ENCODE results near the gene SNX3.

Gene SNX3

DNA sequence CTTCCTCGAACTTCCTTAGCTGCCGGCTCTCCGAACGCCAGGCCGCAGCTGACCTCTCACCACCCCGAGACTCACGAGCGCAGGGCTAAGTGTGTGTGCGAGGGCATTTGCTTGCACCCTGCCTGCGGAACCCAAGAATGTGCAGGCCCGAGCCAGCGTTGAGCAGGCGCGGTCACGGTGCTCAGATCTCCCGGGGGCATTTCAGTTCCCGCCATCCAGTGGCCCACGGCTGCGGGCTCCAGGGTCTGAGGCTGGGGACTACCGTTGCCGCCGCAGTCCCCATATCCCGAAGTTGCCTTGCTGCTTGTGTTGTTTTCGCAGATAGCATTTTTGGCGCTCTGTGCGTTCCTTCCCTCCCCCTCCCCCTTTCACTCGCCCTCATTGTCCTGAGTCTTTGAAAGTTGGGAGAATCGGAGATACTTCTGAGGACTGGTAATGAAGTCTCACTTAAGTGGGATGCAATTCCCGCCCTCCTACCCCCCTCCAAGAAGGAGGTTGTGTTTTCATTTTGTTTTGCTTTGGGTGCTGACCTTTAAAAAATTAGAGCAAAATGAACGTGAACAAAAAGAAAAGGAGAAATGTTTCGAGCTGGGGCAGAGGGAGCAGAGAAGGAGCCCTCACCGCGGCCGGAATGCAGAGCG, 93.3 kb downstream of the SNX3 start:
- TF ChIP-seq ZFP30 (CRISPR knock-in tag; IDR thresholded peaks at IDR 0.05) (no peak), ISL1 (CRISPR knock-in tag; IDR thresholded peaks at IDR 0.05) (no peak)
- TF ChIP-seq, protein P1, sequence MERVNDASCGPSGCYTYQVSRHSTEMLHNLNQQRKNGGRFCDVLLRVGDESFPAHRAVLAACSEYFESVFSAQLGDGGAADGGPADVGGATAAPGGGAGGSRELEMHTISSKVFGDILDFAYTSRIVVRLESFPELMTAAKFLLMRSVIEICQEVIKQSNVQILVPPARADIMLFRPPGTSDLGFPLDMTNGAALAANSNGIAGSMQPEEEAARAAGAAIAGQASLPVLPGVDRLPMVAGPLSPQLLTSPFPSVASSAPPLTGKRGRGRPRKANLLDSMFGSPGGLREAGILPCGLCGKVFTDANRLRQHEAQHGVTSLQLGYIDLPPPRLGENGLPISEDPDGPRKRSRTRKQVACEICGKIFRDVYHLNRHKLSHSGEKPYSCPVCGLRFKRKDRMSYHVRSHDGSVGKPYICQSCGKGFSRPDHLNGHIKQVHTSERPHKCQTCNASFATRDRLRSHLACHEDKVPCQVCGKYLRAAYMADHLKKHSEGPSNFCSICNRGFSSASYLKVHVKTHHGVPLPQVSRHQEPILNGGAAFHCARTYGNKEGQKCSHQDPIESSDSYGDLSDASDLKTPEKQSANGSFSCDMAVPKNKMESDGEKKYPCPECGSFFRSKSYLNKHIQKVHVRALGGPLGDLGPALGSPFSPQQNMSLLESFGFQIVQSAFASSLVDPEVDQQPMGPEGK (CRISPR knock-in tag; IDR thresholded peaks at IDR 0.05; ENCODE audit: borderline replicate concordance), result no peak
- ATAC-seq, result no peak

DNA sequence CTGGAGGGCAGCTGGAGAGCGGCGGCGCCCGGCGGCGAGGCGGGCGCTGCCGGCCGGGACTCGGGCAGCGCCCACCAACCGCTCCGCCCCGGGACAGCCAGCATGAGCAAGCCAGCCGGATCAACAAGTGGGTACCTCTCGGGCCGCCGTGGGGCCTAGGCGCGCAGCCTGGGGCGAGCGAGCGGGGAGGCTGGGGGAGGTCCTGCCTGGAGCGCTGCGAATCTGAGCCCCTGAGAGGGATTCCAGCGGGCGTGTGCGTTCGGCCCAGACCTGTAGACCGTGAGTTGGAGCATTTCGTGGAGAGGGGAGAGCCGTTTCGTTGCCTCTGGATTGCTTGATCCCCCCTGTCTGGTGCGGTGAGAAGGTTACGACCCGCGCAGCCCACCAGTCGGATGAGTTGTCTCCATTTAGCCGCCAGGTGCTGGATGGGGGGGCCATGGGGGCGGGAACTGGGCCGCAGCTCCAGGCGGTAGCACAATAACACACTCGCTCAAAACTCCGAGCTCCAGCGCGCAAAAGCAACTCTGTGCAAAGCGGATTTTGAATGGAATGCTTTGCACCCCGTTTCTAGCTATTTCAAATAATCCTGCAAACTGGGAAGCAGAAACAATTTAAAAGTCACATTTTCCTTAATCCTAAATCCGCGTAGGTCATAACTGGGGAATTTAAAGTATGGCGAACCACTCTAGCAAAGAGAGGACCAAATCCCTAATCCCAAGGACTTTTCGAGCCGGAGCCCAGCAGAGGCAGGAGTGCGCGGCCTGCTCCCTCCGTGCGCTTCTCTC, 94.0 kb downstream of the SNX3 start:
- ATAC-seq, result no peak
- TF ChIP-seq ZNF8 (CRISPR knock-in tag; IDR thresholded peaks at IDR 0.05) (no peak), CREB5 (CRISPR knock-in tag; IDR thresholded peaks at IDR 0.05; ENCODE audit: low read depth) (no peak), RARB (CRISPR knock-in tag; IDR thresholded peaks at IDR 0.05) (no peak)

DNA sequence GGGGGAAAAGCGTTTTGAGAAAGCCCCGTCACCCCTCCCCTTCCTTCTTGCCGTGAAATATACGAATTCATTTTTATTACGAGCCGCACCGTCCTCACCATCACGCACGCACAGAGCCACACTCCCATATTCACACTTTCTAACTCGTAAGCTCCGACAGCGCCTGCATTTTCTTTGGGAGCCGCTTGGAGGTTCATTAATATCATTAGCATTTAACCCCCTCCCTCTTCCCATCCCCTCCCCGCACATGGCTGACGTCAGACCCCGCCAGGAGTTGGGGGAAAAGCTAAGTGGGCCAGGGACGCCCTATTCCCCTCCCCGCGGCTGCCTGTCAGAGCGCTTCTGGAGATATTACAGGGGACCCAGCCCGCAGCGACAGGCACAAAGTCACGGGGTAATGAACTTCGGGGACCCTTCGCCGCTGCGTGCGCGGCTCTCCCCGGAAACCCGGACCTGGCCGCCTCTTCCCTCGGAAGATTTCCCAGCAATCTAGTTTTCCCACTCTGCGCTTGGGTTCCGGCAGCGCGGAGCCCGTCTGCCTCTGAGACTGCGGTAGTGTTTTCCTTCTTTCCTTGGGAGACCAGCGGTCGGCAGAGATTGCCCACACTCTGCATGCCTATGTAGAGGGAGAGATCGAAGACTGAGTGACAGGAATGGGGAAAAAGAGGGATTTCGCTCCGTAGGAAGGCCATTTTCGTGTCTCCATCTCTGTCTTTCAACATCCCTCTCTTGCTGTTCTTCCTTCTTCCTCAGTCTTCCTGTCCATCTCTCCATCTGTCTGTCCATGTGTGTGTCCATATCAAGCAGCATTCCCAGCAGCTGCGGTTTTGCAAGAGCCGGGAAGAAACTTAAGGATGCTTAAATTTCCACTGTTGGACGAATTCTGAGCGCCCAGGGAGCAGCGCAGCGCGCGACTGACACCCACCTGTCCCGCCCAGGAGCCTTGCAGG, 94.9 kb downstream of the SNX3 start, which contains the start of gene NR2E1:
Gene NR2E1 (plus strand): TSS at position 309 of the 950 bp plus-strand sequence. CDS start 744 bp downstream, outside the sequence.
- peak; percentile 67 for ATAC-seq
- TF ChIP-seq TSHZ2 (CRISPR knock-in tag; IDR thresholded peaks at IDR 0.05), result no peak
- no peak for TF ChIP-seq OSR1 (CRISPR knock-in tag; IDR thresholded peaks at IDR 0.05)
- TF ChIP-seq ISL1 (CRISPR knock-in tag; IDR thresholded peaks at IDR 0.05), result no peak
- TF ChIP-seq CREB5 (CRISPR knock-in tag; IDR thresholded peaks at IDR 0.05; ENCODE audit: low read depth), result no peak
- TF ChIP-seq ZNF565 (CRISPR knock-in tag; conservative IDR thresholded peaks at IDR 0.05; ENCODE audit: low read depth), result no peak
- no peak for TF ChIP-seq GLIS3 (CRISPR knock-in tag; IDR thresholded peaks at IDR 0.05)
- TF ChIP-seq ESRRG (CRISPR knock-in tag; IDR thresholded peaks at IDR 0.05), result no peak

DNA sequence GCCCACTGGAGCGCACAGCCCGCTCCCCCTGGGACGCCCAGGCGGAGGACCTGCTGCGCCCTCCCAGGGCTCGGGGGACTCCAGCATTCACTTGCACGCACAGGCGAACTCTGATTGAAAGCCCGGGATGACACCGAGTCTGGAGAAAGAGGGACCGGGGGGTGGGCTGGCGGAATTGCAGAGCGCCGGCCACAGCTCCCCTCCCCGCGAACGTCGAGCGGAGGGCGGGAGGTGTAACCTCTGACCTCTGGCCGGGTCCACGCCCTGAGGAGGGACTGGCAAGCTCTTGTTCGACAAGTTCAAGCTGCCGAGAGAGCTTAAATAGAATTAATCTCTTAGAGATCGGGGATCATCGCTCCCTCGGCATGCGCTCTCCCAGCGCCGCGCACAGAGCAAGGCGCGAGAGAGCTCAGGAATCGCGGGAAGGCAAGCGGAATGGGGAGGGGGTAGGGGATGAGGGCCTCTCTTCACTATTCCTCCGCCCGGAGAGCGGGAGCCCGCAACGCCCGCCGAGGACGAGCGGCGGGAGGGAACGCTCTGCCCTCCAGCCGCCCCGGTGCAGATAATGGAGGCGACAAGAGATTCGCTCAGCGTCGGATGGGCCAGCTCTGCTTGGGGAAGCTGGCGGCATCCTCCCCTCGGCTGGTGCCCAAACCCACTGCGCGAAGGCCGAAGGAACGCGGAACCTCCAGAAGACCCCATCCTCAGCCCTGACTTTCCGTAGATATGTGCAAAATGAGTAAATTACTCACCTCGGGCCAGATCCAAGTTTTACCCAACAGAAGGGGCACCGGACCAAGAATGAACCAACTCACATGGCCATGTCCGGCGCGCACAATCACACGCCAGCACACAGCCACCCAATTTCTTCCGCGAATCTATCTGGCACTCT, 95.8 kb downstream of the SNX3 start:
- ATAC-seq, result peak; percentile 12
- TF ChIP-seq ZFP3 (CRISPR knock-in tag; IDR thresholded peaks at IDR 0.05) (no peak), PPARA (CRISPR knock-in tag; IDR thresholded peaks at IDR 0.05; ENCODE audit: borderline replicate concordance) (no peak)

DNA sequence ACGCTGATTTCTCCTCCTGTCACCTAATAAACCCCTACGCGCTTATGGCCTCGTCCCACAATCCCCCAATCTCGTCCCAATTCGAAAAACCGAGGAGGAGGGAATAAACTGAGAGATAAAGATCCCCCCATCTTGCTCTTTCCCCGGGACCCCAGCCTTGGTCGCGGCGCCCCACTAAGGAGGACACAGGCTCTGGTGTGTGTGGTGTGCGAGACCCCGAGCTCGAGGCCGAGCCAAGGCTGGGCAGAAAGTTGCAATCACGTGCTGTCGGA, 96.4 kb downstream of the SNX3 start:
- TF ChIP-seq ZNF8 (CRISPR knock-in tag; IDR thresholded peaks at IDR 0.05) (no peak), CREB5 (CRISPR knock-in tag; IDR thresholded peaks at IDR 0.05; ENCODE audit: low read depth) (no peak), SNAI2 (CRISPR knock-in tag; IDR thresholded peaks at IDR 0.05) (no peak)

More for the DNA sequence above, 96.4 kb downstream of the SNX3 start:
- no peak for ATAC-seq

Measured in SK-N-SH treated with all-trans-retinoic acid at 6 μM for 48 hours (cell line).